Fibroblast of villous mesenchyme (primary cell): Measurements from ENCODE around the gene PIP5K1A. TPM values are rescaled to one million over a fixed set of nuclear protein-coding genes. Genes with fewer than 3 reads are reported as not detected.
A peak's percentile ranks its signal among the peaks of the same experiment; 100 is the strongest.
"Not testable (repeated sequence)": the region's sequence is repeated elsewhere in the genome, so short reads cannot be mapped to it uniquely, and the experiment has no call there.

Experiments
- DNase-seq: peaks from one replicate; pipeline ENCODE4 v3.0.0-alpha.2; 2010; ENCODE audit warnings: low read depth
- H3K4me3 ChIP-seq: 2 replicates; pipeline ENCODE4 v1.5.1; 2011; ENCODE audit warnings: low read depth, mild to moderate bottlenecking, low read length
- total RNA-seq: library from RNA; depleted of rRNA; stranded (reverse); fragments of >200 nt; gene quantifications from 2 replicates; pipeline ENCODE4 v1.2.3, GENCODE V29; 2012
- TF ChIP-seq, protein P1 (sequence below): IDR thresholded peaks from 2 replicates; pipeline ENCODE4 v1.5.1; 2012; ENCODE audit warnings: low read depth, mild to moderate bottlenecking, low read length; ENCODE audit not compliant: insufficient read depth

PIP5K1A gene
- total RNA-seq, 1 donor: 131 TPM

DNA sequence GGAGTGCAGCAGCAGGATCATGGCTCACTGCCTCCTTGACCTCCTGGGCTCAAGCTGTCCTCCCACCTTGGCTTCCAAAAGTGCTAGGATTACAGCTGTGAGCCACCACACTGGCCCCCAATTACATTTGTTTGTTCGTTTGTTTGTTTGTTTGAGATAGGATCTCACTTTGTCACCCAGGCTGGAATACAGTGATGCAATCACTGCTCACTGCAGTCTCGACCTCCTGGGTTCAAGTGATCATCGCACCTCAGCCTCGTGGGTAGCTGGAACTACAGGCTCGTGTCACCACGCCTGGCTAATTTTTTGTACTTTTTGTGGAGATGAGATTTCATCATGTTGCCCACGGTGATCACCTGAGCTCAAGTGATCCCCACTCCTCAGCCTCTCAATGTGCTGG lies 6.3 kb upstream of the PIP5K1A start:
- no peak for DNase-seq
- no peak overlapping the region for H3K4me3 ChIP-seq
- TF ChIP-seq, protein P1, sequence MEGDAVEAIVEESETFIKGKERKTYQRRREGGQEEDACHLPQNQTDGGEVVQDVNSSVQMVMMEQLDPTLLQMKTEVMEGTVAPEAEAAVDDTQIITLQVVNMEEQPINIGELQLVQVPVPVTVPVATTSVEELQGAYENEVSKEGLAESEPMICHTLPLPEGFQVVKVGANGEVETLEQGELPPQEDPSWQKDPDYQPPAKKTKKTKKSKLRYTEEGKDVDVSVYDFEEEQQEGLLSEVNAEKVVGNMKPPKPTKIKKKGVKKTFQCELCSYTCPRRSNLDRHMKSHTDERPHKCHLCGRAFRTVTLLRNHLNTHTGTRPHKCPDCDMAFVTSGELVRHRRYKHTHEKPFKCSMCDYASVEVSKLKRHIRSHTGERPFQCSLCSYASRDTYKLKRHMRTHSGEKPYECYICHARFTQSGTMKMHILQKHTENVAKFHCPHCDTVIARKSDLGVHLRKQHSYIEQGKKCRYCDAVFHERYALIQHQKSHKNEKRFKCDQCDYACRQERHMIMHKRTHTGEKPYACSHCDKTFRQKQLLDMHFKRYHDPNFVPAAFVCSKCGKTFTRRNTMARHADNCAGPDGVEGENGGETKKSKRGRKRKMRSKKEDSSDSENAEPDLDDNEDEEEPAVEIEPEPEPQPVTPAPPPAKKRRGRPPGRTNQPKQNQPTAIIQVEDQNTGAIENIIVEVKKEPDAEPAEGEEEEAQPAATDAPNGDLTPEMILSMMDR: no peak

DNA sequence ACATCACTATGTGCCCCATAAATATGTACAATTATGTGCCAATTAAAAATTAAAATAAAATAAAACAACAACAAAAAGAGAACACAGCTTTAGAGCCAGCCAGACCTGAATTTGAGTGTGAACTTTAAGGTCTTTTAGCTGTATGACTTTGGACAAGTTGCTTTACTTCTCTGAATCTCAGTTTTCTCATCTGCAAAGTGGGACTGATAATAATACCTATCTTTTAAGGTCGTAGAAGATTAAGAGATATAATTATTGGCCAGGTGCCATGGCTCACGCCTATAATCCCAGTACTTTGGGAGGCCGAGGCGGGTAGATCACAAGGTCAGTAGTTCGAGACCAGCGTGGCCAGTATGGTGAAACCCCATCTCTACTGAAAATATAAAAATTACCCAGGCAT lies 5.0 kb upstream of the PIP5K1A start:
- no peak overlapping the region for H3K4me3 ChIP-seq
- TF ChIP-seq, protein P1: no peak
- DNase-seq: no peak

DNA sequence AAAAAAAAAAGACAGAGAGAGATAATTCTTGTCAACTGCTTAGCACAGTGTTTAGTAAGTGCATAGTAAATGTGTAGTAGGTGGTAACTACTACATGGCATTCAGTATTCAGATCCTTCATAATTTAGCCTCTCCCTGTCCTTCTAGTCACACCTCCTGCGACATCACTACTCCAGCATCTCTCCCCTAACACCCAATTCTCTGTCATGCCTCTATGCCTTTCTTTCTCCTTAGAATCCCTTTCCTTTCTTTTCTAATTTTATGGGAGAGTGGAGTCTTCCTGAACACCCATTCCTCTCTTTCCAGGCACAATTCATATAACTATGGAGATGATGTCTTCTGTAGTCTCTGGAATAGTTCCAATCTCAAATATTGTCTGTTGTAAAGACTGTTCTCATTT lies 4.5 kb upstream of the PIP5K1A start:
- TF ChIP-seq, protein P1: no peak
- no peak for DNase-seq

DNA sequence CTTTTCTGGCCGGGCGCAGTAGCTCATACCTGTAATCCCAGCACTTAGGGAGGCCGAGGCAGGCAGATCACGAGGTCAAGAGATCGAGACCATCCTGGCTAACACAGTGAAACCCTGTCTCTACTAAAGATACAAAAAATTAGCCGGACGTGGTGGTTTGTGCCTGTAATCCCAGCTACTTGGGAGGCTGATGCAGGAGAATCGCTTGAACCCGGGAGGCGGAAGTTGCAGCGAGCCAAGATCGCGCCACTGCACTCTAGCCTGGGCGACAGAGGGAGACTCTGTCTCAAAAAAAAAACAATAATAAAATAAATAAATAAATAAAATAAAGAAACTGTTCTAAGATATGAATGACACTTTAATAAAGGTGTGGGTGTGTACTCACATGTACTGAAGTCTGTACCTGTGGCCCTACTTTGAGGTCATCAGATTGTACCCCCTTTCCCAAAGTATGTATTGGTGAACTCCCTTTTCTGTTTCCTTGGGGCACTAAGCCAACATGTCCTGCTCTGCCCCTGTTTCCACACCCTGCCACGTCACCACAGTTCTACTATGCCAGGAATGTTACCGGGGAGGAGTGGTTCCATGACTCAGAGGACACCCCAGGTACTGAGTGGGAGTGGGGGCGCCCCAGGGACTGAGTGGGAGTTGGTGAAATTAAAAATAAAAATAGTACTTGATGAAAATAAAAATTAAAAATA lies 3.3 kb upstream of the PIP5K1A start:
- DNase-seq: peak; percentile 72
- not testable (repeated sequence) for H3K4me3 ChIP-seq

More for the DNA sequence above, 4.5 kb upstream of the PIP5K1A start:
- no peak overlapping the region for H3K4me3 ChIP-seq

DNA sequence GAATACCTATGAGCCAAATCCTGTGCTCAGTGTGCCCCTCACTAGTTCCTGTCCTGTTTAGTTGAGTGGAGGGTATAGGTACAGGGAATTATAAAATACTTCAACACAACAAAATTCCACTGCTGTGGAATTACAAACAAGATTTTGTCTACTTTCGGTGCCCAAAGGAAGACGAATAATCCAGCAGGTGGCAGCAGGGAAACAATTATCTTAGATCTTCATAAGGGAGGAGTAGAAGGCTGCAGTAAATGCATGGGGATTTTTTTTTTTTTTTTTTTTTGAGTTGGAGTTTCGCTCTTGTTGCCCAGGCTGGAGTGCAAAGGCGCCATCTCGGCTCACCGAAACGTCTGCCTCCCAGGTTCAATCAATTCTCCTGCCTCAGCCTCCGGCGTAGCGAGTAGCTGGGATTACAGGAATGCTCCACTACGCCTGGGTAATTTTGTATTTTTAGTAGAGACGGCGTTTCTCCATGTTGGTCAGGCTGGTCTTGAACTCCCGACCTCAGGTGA lies 2.0 kb upstream of the PIP5K1A start:
- DNase-seq: peak; percentile 90
- TF ChIP-seq, protein P1: peak; percentile 61
- peak overlapping the region; percentile 34 for H3K4me3 ChIP-seq

DNA sequence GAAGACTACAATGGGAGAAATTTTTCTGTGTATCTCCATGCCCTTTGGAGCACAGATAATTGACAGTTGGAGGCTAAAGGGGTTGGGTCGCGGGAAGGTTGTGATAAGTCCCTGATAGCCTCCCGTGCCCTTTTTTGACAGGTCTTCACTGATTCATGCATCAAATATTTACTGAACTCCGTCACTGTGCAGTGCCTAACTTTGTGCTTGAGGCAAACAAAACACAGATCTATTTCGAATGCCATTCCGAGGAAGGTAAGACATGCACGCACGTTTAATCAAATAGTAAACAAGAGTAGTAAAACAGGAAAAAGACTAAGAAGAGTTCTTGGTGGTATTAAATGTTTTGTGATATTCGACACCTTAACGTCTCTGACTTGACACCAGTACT lies 494 bp upstream of the PIP5K1A start:
- no peak for DNase-seq
- TF ChIP-seq, protein P1: no peak
- H3K4me3 ChIP-seq: peak overlapping the region; percentile 100

DNA sequence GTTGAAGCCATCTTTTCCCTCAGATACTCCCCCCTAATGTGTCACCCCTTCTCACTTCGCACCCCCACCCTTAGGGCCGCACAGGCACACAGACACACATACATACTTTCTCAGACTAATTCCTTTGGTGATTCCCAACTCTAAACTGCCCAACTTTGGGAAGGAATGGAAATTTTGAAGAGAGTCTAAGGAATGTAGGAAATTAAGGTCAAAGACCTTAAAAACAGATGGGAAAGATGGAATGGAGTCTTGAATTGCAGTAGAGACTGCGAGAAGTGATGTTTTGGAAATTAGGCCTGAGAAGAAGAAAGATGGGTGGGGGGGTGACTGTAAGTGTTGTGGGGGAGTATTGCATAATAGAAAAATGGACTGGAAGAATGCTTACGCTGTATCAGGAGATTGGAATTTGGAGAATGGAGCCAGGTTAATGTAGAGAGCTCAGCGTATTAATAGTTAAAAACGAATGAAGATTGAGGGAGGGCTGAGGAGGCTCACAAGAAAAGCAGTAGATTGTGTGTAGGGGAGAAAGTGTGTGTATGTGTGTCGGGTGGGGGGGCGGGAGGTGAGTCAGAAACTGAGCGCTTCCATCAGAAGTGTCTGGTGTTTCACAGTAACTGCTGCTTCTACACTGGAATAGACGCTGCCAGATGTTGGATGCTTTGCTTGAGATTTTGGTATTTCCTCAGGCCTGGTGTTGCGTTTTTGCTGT lies 1.7 kb downstream of the PIP5K1A start:
- DNase-seq: peak; percentile 88
- H3K4me3 ChIP-seq: peak overlapping the region; percentile 100
- TF ChIP-seq, protein P1: no peak

DNA sequence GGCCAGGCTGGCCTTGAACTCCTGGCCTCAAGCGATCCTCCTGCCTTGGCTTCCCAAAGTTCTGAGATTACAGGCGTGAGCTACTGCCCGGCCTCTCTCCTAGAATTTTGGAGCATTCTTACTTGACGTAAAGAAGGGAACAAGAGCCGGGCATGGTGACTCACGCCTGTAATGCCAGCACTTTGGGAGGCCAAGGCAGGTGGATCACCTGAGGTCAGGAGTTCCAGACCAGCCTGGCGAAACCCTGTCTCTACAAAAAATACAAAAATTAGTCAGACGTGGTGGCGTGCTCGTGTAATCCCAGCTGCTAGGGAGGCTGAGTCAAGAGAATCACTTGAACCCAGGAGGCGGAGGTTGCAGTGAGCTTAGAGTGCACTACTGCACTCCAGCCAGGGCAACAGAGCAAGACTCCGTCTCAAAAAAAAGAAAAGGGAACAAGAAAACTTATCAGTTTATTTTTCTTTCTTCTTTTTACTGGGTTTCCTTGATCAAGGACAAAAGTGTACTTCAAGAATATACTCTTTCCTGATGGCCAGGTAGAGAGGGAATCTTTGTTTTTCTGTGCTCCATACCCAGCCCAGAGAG lies 7.1 kb downstream of the PIP5K1A start:
- H3K4me3 ChIP-seq, DNase-seq: not testable (repeated sequence)
